ENCODE results near the gene LZTS2.
A peak's percentile ranks its signal among the peaks of the same experiment; 100 is the strongest.

The LZTS2 gene

GRCh38 chr10:100980711-100981110 is 18.9 kb upstream of the LZTS2 start:
- H3K27ac ChIP-seq: no peak overlapping the region
- TF ChIP-seq, protein P1, sequence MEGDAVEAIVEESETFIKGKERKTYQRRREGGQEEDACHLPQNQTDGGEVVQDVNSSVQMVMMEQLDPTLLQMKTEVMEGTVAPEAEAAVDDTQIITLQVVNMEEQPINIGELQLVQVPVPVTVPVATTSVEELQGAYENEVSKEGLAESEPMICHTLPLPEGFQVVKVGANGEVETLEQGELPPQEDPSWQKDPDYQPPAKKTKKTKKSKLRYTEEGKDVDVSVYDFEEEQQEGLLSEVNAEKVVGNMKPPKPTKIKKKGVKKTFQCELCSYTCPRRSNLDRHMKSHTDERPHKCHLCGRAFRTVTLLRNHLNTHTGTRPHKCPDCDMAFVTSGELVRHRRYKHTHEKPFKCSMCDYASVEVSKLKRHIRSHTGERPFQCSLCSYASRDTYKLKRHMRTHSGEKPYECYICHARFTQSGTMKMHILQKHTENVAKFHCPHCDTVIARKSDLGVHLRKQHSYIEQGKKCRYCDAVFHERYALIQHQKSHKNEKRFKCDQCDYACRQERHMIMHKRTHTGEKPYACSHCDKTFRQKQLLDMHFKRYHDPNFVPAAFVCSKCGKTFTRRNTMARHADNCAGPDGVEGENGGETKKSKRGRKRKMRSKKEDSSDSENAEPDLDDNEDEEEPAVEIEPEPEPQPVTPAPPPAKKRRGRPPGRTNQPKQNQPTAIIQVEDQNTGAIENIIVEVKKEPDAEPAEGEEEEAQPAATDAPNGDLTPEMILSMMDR (conservative IDR thresholded peaks at IDR 0.05): no peak

- H3K27ac ChIP-seq: no peak overlapping the region
- TF ChIP-seq, protein P1 (conservative IDR thresholded peaks at IDR 0.05): no peak
Measured at GRCh38 chr10:100981178-100981772, 18.3 kb upstream of the LZTS2 start.

GRCh38 chr10:100982916-100983830 is 16.4 kb upstream of the LZTS2 start:
- no peak overlapping the region for H3K27ac ChIP-seq
- TF ChIP-seq, protein P1 (conservative IDR thresholded peaks at IDR 0.05): no peak

- TF ChIP-seq, protein P1 (conservative IDR thresholded peaks at IDR 0.05): no peak
Measured at GRCh38 chr10:100983868-100984671, 15.5 kb upstream of the LZTS2 start.

GRCh38 chr10:100984672-100985177 is 14.9 kb upstream of the LZTS2 start:
- TF ChIP-seq, protein P1 (conservative IDR thresholded peaks at IDR 0.05): no peak

More at GRCh38 chr10:100983868-100984671, 15.5 kb upstream of the LZTS2 start:
- no peak overlapping the region for H3K27ac ChIP-seq

DNA sequence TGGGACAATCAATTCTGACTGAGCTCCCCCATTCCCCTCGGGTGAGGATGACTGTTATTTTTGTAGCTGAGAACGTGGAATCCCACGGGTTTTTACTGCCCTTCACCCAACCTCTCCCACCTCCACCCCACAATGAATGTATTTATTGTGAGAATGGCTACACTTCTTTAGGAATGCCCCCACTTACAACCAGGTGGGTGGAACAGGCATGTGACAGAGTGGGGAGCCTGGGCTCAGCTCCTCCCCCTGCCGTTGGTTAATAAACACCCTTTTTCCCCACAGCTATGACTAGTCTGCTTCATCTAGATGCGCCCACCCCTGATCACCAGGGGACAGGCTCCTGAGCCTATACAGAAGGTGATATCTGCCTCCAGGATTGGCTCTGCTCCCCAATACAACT is 14.3 kb upstream of the LZTS2 start:
- TF ChIP-seq, protein P1 (conservative IDR thresholded peaks at IDR 0.05): no peak
- no peak overlapping the region for H3K27ac ChIP-seq

More at GRCh38 chr10:100984672-100985177, 14.9 kb upstream of the LZTS2 start:
- H3K27ac ChIP-seq: no peak overlapping the region

DNA sequence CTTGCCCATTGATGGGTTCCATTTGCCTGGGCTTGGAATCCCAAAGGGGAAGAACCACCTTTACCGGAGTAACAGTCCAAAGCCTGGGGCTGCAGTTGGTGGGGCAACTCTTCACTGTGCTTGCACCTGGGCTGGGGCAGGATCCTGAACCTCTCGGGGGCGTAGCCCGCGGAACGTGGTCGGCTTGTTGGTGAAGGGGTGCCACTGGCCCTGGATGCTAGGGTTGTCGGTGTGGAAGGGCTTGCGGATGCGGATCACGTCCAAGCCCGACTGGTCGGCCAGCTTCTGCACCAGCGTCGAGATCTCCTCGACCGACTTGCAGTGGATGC is 13.0 kb upstream of the LZTS2 start:
- TF ChIP-seq, protein P1 (conservative IDR thresholded peaks at IDR 0.05): no peak

More for the DNA sequence above, 13.0 kb upstream of the LZTS2 start:
- H3K27ac ChIP-seq: peak overlapping the region; percentile 91
